ENCODE results near the gene MYORG.

Gene MYORG

GRCh38 chr9:34333836-34334235 lies 42.9 kb downstream of the MYORG start:
- no peak overlapping the region for H3K4me3 ChIP-seq (ENCODE audit: low read depth, low read length)
- DNase-seq (ENCODE audit: low read depth), result no peak
- no peak for TF ChIP-seq CTCF (conservative IDR thresholded peaks at IDR 0.05; ENCODE audit: low read depth, low read length)

GRCh38 chr9:34332076-34332964 lies 44.4 kb downstream of the MYORG start:
- peak; percentile 80 for DNase-seq (ENCODE audit: low read depth)
- H3K4me3 ChIP-seq (ENCODE audit: low read depth, low read length), result no peak overlapping the region
- TF ChIP-seq CTCF (conservative IDR thresholded peaks at IDR 0.05; ENCODE audit: low read depth, low read length), result peak; percentile 70

- no peak for TF ChIP-seq CTCF (conservative IDR thresholded peaks at IDR 0.05; ENCODE audit: low read depth, low read length)
- no peak for DNase-seq (ENCODE audit: low read depth)
- no peak overlapping the region for H3K4me3 ChIP-seq (ENCODE audit: low read depth, low read length)
These were observed 45.5 kb downstream of the MYORG start for GRCh38 chr9:34331196-34331595.

GRCh38 chr9:34328987-34329832 lies 47.5 kb downstream of the MYORG start, which contains the start of the genes KIF24 and NUDT2:
KIF24 (minus strand) TSS chr9:34329268; CDS start chr9:34311346, 17,922 bp downstream.
NUDT2 (plus strand) TSS chr9:34329569; CDS start chr9:34339040, 9,471 bp downstream.
- peak within 1 kb of the TSS; percentile 91 for H3K4me3 ChIP-seq (ENCODE audit: low read depth, low read length)
- TF ChIP-seq CTCF (conservative IDR thresholded peaks at IDR 0.05; ENCODE audit: low read depth, low read length), result no peak
- peak; percentile 100 for DNase-seq (ENCODE audit: low read depth)

- TF ChIP-seq CTCF (conservative IDR thresholded peaks at IDR 0.05; ENCODE audit: low read depth, low read length), result no peak
- H3K4me3 ChIP-seq (ENCODE audit: low read depth, low read length), result peak overlapping the region; percentile 87
- DNase-seq (ENCODE audit: low read depth), result no peak
These were observed 48.2 kb downstream of the MYORG start for GRCh38 chr9:34328500-34328986.

DNA sequence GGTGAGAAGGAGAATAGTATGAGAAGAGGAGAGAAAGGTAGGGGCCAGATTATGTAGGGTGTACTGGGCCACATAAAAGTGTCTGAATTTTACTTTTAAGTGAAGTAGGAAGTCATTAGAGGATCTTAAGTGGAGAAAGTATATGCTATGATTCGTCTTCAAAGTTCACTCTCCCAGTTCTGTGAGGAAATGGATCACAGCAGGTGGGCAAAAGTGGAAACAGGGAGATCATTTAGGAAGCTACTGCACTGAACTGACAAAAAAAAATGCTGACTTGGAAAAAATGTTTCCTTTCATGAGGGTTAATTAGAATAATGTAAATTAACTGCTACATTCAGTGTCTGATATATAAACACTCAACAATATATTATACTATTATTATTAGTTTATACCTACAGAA lies 50.0 kb downstream of the MYORG start:
- no peak for DNase-seq (ENCODE audit: low read depth)
- TF ChIP-seq CTCF (conservative IDR thresholded peaks at IDR 0.05; ENCODE audit: low read depth, low read length), result no peak
- no peak overlapping the region for H3K4me3 ChIP-seq (ENCODE audit: low read depth, low read length)
